MM.1S (cell line): ENCODE results near the gene PCCA.

Source experiments
- EZH2 ChIP-seq: fragments of 300-600 bp; sonication (generic); optimal IDR thresholded peaks from 2 replicates; pipeline ENCODE3; 2017; ENCODE audit warnings: low read depth, mild to moderate bottlenecking, antibody characterized with exemption, low read length, mixed read lengths
- TF ChIP-seq, protein P1 (sequence below): fragments of 300-600 bp; sonication (generic); IDR thresholded peaks from 2 replicates; pipeline ENCODE4 v1.5.1; 2016; ENCODE audit warnings: antibody characterized with exemption, low read length, mixed read lengths

DNA sequence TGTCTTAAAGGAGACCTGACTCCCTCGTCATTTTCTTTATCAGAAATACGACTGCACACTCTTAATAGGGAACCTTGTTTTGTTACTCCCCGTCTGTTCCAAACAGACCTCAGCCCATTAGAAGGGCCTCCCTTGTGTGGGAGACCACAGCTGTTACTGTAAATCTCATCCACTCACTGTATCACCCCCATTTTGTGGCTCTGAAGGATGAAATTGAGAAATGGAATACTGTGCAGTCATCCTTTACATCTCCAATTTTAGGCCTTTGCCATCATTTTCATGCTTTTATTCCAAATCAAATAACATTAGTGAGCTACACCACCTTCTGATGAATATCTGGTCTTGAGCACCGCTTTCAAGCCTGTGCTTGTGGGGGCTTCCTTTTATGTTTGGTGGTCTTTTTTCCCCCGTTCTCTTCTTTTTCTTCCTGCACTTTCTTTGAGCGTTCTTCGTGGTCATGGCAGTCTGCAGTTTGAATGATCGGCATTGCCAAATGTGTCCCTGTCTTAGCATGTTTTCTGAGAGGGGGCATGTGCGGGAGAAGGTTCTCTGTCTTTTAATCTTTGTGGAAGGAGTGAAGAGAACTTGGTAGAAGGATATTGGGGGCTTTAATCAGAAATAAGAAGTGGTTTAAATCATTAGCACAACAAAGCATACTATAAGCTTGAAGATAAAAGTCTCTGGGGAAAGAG lies 433.9 kb downstream of the PCCA start:
- TF ChIP-seq, protein P1, sequence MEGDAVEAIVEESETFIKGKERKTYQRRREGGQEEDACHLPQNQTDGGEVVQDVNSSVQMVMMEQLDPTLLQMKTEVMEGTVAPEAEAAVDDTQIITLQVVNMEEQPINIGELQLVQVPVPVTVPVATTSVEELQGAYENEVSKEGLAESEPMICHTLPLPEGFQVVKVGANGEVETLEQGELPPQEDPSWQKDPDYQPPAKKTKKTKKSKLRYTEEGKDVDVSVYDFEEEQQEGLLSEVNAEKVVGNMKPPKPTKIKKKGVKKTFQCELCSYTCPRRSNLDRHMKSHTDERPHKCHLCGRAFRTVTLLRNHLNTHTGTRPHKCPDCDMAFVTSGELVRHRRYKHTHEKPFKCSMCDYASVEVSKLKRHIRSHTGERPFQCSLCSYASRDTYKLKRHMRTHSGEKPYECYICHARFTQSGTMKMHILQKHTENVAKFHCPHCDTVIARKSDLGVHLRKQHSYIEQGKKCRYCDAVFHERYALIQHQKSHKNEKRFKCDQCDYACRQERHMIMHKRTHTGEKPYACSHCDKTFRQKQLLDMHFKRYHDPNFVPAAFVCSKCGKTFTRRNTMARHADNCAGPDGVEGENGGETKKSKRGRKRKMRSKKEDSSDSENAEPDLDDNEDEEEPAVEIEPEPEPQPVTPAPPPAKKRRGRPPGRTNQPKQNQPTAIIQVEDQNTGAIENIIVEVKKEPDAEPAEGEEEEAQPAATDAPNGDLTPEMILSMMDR, result no peak
- no peak for TF ChIP-seq EZH2
